Caco-2 (cell line): ENCODE results near the gene AIG1. TPM values are rescaled to one million over a fixed set of nuclear protein-coding genes. Genes with fewer than 3 reads are reported as not detected.

Source experiments
- BruUV-seq: library from RNA; stranded (reverse); fragments of 400-500 nt; replicated peaks from 2 replicates; lab custom pipeline; 2021; lab: Mats Ljungman, UMichigan
- CTCF ChIA-PET: fragments of 300-600 bp; sonication (Branson Sonifier 250); formaldehyde crosslinking; loops from one replicate; lab custom pipeline; 2022; ENCODE audit warnings: antibody characterized with exemption; lab: Charles Lee
- POLR2A ChIA-PET: fragments of 300-600 bp; sonication (Branson Sonifier 250); formaldehyde crosslinking; loops from one replicate; lab custom pipeline; 2022; ENCODE audit warnings: antibody characterized with exemption; lab: Charles Lee
- DNase-seq, 2 experiments: peaks; one replicate each; pipeline versions ENCODE4 v3.0.0 to v3.0.0-alpha.2; 2020 to 2022
- H3K27me3 ChIP-seq: replicated peaks from 2 replicates; pipeline ENCODE4 v1.6.0; 2011; ENCODE audit warnings: low read length; ENCODE audit not compliant: control insufficient read depth, insufficient read depth
- H3K36me3 ChIP-seq: 2 replicates; pipeline ENCODE4 v1.5.1; 2011; ENCODE audit warnings: low read length; ENCODE audit not compliant: control insufficient read depth, insufficient read depth
- H3K4me1 ChIP-seq: fragments of 250-450 bp; sonication (Bioruptor Pico); 2 replicates; pipeline ENCODE4 v1.5.1; 2020; ENCODE audit warnings: mild to moderate bottlenecking
- H3K4me3 ChIP-seq: 2 replicates; pipeline ENCODE4 v1.5.1; 2011; ENCODE audit warnings: low read depth, mild to moderate bottlenecking, control low read depth, low read length
- H3K9me3 ChIP-seq: fragments of 250-450 bp; sonication (Bioruptor Pico); 2 replicates; pipeline ENCODE4 v1.5.1; 2020; ENCODE audit warnings: mild to moderate bottlenecking, moderate library complexity
- H3K27ac Mint-ChIP-seq: one replicate; pipeline ENCODE4 v1.8.0; 2022; ENCODE audit warnings: mixed read lengths; ENCODE audit not compliant: unreplicated experiment
- H3K27me3 Mint-ChIP-seq: one replicate; pipeline ENCODE4 v1.8.0; 2022; ENCODE audit warnings: mixed read lengths; ENCODE audit not compliant: insufficient read depth, unreplicated experiment
- H3K36me3 Mint-ChIP-seq: one replicate; pipeline ENCODE4 v1.8.0; 2022; ENCODE audit warnings: mild to moderate bottlenecking, mixed read lengths; ENCODE audit not compliant: insufficient read depth, unreplicated experiment
- H3K4me1 Mint-ChIP-seq: one replicate; pipeline ENCODE4 v1.8.0; 2022; ENCODE audit warnings: low read depth, mixed read lengths; ENCODE audit not compliant: unreplicated experiment
- H3K4me3 Mint-ChIP-seq: one replicate; pipeline ENCODE4 v1.8.0; 2022; ENCODE audit warnings: mild to moderate bottlenecking, moderate library complexity, mixed read lengths; ENCODE audit not compliant: unreplicated experiment
- H3K9me3 Mint-ChIP-seq: one replicate; pipeline ENCODE4 v1.8.0; 2022; ENCODE audit warnings: mixed read lengths; ENCODE audit not compliant: unreplicated experiment
- CTCF ChIP-seq, 2 experiments: fragments of 200-600 bp in 1 of 2; IDR thresholded peaks; 1 replicate in 1 of 2; 2 replicates in 1 of 2; pipeline versions ENCODE4 v1.5.1 to v1.8.0; 2011 to 2022; ENCODE audit warnings: antibody characterized with exemption in 1 of 2, control low read depth in 1 of 2, inconsistent platforms in 1 of 2, low read depth in 1 of 2, low read length in 1 of 2, mild to moderate bottlenecking in 1 of 2, moderate library complexity in 1 of 2; ENCODE audit not compliant: insufficient read depth in 1 of 2, severe bottlenecking in 1 of 2, unreplicated experiment in 1 of 2
- intact Hi-C: fragments of 100-400 bp; cut with micrococcal nuclease; formaldehyde crosslinking; loops from one replicate; pipeline ENCODE4 v1.10.0; 2022; ENCODE audit not compliant: unreplicated experiment
- total RNA-seq: library from RNA; stranded (reverse); gene quantifications from 2 replicates; pipeline ENCODE4 v1.2.3, GENCODE V29; 2022

Gene AIG1
- total RNA-seq, 1 experiment from 2014 or later: 27.6 TPM

DNA sequence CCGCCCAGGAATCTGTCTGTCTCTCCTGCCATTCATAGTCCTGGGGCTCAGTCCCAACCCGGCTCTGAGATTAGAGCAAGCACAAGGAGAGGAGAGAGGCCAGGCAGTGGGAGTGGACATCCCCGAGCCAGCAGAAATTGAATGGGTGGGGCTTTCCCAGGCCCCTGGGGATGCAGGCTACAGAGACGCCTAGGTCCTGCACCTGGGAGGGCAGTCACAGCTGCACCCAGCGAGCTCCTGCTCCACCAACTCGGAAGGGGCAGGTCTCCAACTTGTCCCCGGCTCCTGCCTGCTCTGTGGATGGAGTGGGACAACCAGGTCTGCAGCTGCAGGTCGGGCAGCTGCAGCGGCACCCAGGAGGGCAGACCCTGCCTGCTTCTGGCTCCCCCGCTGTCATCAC, 11.1 kb upstream of the AIG1 start:
- H3K27me3 Mint-ChIP-seq: peaks cover 9% of the 10 kb centered on the region
- BruUV-seq: no TSS peak
- Histone ChIP-seq H3K36me3 (no peaks in the 10 kb centered on the region), H3K4me3 (no peak overlapping the region), H3K27me3 (no peaks in the 10 kb centered on the region), H3K4me1 (no peaks in the 10 kb centered on the region), H3K9me3 (0 out of 2 replicates have a peak, but pooled peaks cover 4% of the 10 kb centered on the region)
- no peak for DNase-seq
- peaks cover 2% of the 10 kb centered on the region for H3K9me3 Mint-ChIP-seq
- no peaks in the 10 kb centered on the region for H3K4me1 Mint-ChIP-seq
- H3K4me3 Mint-ChIP-seq: no peak overlapping the region
- no peaks in the 10 kb centered on the region for H3K36me3 Mint-ChIP-seq
- POLR2A ChIA-PET: no interaction called here
- intact Hi-C loops: loop anchor here (5.0 to 10.0 kb wide), 2 partner anchors 228 to 375 kb away; no protein-coding TSS in a partner anchor
- H3K27ac Mint-ChIP-seq: no peak overlapping the region
- TF ChIP-seq CTCF (IDR thresholded peaks at IDR 0.05; ENCODE audit: insufficient read depth in 1 of 2, low read depth in 1 of 2, low read length in 1 of 2, severe bottlenecking in 1 of 2, unreplicated experiment in 1 of 2): no peak
- CTCF ChIA-PET: no interaction called here

GRCh38 chr6:143050509-143050908, 10.2 kb upstream of the AIG1 start:
- DNase-seq: no peak
- Histone ChIP-seq H3K36me3 (no peaks in the 10 kb centered on the region), H3K27me3 (peaks cover 1% of the 10 kb centered on the region; the same call in 1 of the 2 replicates), H3K4me3 (no peak overlapping the region), H3K4me1 (no peaks in the 10 kb centered on the region), H3K9me3 (0 out of 2 replicates have a peak, but pooled peaks cover 4% of the 10 kb centered on the region)
- ChIA-PET POLR2A (no interaction called here), CTCF (no interaction called here)
- H3K36me3 Mint-ChIP-seq: no peaks in the 10 kb centered on the region
- intact Hi-C loops: loop anchor here (10.0 kb wide), 1 partner anchor 374 kb away; no protein-coding TSS in a partner anchor
- H3K27me3 Mint-ChIP-seq: peaks cover 6% of the 10 kb centered on the region
- no peak overlapping the region for H3K4me3 Mint-ChIP-seq
- no peak overlapping the region for H3K27ac Mint-ChIP-seq
- no peaks in the 10 kb centered on the region for H3K9me3 Mint-ChIP-seq
- no TSS peak for BruUV-seq
- TF ChIP-seq CTCF (IDR thresholded peaks at IDR 0.05; ENCODE audit: insufficient read depth in 1 of 2, low read depth in 1 of 2, low read length in 1 of 2, severe bottlenecking in 1 of 2, unreplicated experiment in 1 of 2): no peak
- H3K4me1 Mint-ChIP-seq: no peaks in the 10 kb centered on the region

GRCh38 chr6:143052282-143052681, 8.4 kb upstream of the AIG1 start:
- CTCF ChIA-PET: no interaction called here
- Mint-ChIP-seq H3K27ac (no peak overlapping the region), H3K4me3 (no peak overlapping the region), H3K27me3 (no peaks in the 10 kb centered on the region), H3K4me1 (no peaks in the 10 kb centered on the region), H3K36me3 (no peaks in the 10 kb centered on the region), H3K9me3 (no peaks in the 10 kb centered on the region)
- no peak overlapping the region for H3K4me3 ChIP-seq
- TF ChIP-seq CTCF (IDR thresholded peaks at IDR 0.05; ENCODE audit: insufficient read depth in 1 of 2, low read depth in 1 of 2, low read length in 1 of 2, severe bottlenecking in 1 of 2, unreplicated experiment in 1 of 2): no peak
- H3K27me3 ChIP-seq: peaks cover 1% of the 10 kb centered on the region; the same call in 1 of the 2 replicates
- 0 out of 2 replicates have a peak, but pooled peaks cover 4% of the 10 kb centered on the region for H3K9me3 ChIP-seq
- intact Hi-C loops: loop anchor here (10.0 kb wide), 1 partner anchor 373 kb away; no protein-coding TSS in a partner anchor
- POLR2A ChIA-PET: no interaction called here
- DNase-seq: no peak
- no peaks in the 10 kb centered on the region for H3K36me3 ChIP-seq
- H3K4me1 ChIP-seq: no peaks in the 10 kb centered on the region
- BruUV-seq: no TSS peak
